Central memory CD4-positive, alpha-beta T cell (primary cell): ENCODE results near the gene MIA.
A peak's percentile ranks its signal among the peaks of the same experiment; 100 is the strongest.
"Not testable (repeated sequence)": the region's sequence is repeated elsewhere in the genome, so short reads cannot be mapped to it uniquely, and the experiment has no call there.

ENCODE experiments used
- DNase-seq: peaks from one replicate; pipeline ENCODE4 v3.0.0; 2022

Gene MIA

GRCh38 chr19:40750874-40751537, 24.3 kb upstream of the MIA start, which contains the start of gene SNRPA:
TSS of gene SNRPA (plus strand) at chr19:40751203. CDS start at chr19:40751409, 206 bp downstream.
- peak; percentile 98 for DNase-seq

GRCh38 chr19:40752257-40752781, 23.0 kb upstream of the MIA start:
- DNase-seq, result no peak

- DNase-seq, result no peak
Observed at GRCh38 chr19:40754611-40755247, 20.6 kb upstream of the MIA start.

GRCh38 chr19:40755248-40755624, 20.1 kb upstream of the MIA start:
- no peak for DNase-seq

DNA sequence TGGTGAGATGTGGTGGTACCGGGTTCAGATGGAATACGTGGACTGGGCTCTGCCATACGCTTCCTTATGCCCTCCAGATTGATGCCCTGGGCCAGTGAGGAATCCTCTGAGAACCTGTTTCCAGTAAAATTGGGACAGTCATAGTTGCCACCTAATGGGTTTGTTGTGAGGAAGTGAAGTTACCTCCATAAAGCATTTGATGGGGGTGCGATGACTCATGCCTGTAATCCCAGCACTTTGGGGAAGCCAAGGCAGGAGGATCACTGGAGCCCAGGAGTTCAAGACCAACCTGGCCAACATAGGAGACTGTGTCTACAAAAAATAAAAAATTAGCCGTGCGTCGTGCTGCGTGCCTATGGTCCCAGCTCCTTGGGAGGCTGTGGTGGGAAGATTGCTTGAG, 19.5 kb upstream of the MIA start:
- DNase-seq, result no peak

GRCh38 chr19:40756502-40757110, 18.7 kb upstream of the MIA start:
- peak; percentile 28 for DNase-seq

DNA sequence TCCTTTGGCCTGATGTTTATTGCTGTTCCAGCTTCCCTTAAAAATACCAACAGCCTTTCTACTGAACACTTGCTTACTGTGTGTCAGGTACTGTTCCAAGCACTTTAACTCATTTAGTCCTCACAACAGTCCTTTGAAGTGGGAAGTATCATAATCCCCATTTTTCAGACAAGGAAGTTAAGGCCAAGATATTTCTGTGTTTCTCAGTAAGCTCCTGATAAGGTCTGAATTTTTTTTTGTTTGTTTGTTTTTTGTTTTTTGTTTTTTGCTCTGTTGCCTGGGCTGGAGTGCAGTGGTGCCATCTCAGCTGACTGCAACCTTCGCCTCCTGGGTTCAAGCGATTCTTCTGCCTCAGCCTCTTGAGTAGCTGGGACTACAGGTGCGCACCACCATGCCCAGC, 16.8 kb upstream of the MIA start:
- no peak for DNase-seq

GRCh38 chr19:40759352-40759751, 16.0 kb upstream of the MIA start:
- no peak for DNase-seq

DNA sequence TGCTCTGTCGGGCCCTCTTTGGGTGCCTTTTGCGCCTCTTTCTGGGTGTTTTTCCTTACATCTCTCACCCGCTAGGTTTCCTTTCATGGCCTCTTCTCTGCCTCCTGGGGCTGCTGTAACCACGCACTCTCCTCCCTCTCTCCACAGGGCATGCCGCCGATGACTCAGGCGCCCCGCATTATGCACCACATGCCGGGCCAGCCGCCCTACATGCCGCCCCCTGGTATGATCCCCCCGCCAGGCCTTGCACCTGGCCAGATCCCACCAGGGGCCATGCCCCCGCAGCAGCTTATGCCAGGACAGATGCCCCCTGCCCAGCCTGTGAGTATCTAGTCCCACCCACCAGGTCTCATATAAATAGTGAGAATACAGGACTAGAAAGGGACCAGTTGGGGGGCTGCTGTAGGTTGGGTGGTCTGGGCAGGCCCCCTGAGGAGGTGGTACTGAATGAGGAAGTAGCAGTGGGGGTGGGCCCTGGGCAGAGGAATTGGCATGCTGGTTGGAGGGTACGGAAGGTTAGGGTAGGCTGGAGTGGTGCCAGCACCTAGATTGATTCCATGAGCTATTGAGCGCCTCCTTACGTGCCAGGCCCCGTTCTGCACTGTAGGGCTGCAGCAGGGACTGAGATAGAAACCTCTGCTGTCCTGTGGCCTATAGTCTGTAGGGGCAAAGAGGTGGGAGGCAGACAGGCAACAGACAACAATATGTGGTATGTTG, 12.4 kb upstream of the MIA start:
- DNase-seq, result no peak

DNA sequence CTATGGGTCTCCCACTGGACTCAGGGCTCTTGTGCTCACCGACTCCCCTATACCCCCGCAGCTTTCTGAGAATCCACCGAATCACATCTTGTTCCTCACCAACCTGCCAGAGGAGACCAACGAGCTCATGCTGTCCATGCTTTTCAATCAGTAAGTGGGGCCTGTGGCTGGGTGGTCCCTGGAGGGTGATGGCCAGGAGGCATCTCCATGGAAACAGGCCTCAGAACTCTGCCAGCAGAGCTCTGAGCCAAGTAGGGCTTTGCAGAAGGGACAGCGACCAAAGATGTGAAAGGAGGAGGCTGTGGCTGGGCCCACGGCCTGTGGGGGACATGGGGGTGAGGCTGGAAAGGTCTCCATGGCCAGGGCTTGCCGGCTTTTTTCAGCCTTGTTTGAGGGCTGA, 11.8 kb upstream of the MIA start:
- DNase-seq, result no peak

DNA sequence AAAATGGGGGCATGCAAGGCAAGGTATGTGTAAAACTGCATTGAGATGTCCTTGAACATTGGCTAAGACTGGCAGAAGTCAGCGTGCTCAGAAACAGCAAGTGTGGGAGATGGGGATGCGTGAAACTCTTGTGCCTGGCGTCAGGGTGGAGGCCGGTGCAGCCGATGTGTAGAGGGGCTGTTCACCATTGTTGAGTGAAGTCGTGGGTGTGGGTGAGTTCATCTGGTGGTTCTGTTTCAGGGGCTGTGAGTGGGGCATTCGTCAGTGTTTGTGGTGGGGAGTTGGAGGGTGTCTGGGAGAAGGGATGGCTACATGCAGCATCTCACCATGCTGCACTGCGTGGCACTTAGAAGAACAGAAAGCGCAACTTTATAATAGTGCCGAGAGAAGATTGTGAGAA, 11.4 kb upstream of the MIA start:
- no peak for DNase-seq

GRCh38 chr19:40766385-40766784, 8.9 kb upstream of the MIA start:
- DNase-seq, result not testable (repeated sequence)

DNA sequence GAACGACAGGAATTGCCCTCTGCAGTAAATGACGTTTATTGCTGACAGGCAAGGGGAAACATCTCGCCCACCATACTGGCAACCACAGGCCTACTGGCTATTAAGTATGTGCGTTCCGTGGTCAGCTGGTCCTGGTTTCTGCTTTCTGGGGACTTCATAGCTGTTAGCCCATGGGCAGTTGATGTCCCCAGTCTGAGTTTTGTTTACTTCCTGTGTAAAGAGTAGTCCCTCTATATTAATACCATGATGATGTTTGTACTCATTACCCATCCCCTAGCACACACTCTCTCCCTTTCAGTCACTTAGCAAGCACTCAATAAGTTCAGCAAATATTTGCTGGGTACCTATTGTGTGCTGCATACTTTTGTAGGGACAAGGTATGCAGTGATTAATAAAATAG, 6.5 kb upstream of the MIA start:
- DNase-seq, result no peak

DNA sequence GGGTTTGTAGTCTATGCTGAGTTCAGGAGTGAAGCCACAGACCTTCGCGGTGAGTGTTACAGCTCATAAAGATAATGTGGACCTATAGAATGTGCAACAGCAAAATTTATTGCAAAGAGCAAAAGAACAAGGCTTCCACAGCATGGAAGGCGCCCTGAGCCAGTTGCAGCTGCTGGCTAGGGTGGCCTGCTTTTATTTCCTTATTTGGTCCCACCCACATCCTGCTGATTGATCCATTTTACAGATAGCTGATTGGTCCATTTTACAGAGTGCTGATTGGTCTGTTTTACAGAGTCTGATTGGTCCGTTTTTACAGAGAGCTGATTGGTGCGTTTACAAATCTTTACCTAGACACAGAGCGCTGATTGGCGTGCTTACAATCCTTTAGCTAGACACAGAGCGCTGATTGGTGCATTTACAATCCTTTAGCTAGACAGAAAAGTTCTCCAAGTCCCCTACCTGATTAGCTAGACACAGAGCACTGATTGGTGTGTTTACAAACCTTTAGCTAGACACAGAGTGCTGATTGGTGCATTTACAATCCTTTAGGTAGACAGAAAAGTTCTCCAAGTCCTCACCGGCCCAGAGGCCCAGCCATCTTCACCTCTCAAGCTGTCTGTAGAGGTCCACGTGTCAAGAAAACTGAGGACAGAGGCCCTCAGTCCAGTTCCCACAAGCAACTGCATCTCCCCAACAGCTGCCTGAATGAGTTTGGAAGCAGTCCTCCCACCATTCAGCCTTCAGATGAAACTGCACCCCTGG, 4.0 kb upstream of the MIA start:
- peak; percentile 38 for DNase-seq

DNA sequence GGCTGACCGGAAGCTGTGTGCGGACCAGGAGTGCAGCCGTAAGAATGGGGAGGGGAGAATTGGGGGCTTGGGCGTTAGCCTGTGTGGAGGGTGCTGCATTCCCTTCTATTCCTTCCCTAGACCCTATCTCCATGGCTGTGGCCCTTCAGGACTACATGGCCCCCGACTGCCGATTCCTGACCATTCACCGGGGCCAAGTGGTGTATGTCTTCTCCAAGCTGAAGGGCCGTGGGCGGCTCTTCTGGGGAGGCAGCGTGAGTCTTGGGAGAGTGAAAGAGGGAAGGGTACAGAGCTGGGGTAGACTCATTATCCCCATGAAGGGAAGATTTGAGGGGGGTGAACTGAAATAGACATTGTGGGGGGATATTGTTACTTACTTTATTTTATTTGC, 306 bp downstream of the MIA start:
- DNase-seq, result no peak

- DNase-seq, result no peak
Observed at GRCh38 chr19:40776364-40776763, 1.0 kb downstream of the MIA start.

DNA sequence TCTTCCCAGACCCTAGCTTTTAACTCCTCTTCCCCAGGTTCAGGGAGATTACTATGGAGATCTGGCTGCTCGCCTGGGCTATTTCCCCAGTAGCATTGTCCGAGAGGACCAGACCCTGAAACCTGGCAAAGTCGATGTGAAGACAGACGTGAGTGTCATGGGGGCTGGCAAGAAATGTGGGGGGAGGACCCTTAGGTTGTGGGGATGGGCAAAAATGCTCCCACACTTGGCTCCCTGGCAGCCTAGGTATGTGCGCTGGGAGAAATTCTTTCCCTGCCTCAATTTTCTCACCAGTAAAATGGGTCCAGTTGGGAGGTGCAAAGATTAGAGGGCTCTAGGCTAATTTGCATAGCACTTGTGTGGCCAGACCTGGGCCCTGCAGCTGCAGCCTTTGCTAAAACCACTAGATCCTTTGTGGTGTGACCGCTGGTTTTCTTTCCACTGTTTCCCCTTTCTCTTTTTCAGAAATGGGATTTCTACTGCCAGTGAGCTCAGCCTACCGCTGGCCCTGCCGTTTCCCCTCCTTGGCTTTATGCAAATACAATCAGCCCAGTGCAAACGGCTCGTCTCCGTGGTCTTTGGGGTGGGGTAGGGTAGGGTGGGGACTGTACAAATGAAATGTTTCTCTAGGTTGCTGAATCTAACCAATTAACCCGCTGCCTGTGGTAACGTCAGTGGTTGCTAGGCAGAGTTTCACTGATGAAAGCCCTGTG, 1.8 kb downstream of the MIA start:
- peak; percentile 86 for DNase-seq

- no peak for DNase-seq
Observed at GRCh38 chr19:40777645-40777936, 2.3 kb downstream of the MIA start.

- DNase-seq, result peak; percentile 100
Observed at GRCh38 chr19:40777937-40778705, 2.8 kb downstream of the MIA start, which contains the start of gene RAB4B. TSS of gene RAB4B (plus strand) at chr19:40778247. CDS start at chr19:40778376, 129 bp downstream.

- DNase-seq, result no peak
Observed at GRCh38 chr19:40778706-40779284, 3.5 kb downstream of the MIA start.

GRCh38 chr19:40780582-40780981, 5.3 kb downstream of the MIA start:
- DNase-seq, result no peak
